HCT116 (cell line): ENCODE measurements around the gene GPR107. TPM values are rescaled to one million over a fixed set of nuclear protein-coding genes. Genes with fewer than 3 reads are reported as not detected.

Experiments used
- ATAC-seq: fragments of 200-7000 bp; cut with Tn5 transposase; 2 replicates; pipeline ENCODE4 v1.9.1; 2020; ENCODE audit warnings: mild to moderate bottlenecking, moderate library complexity
- BruUV-seq: library from RNA; stranded (reverse); fragments of 400-500 nt; replicated peaks from 2 replicates; lab custom pipeline; 2021; lab: Mats Ljungman, UMichigan
- CTCF ChIA-PET: fragments of 300-600 bp; sonication (Branson Sonifier 250); formaldehyde crosslinking; loops from one replicate; lab custom pipeline; 2021; ENCODE audit warnings: antibody characterized with exemption; lab: Charles Lee
- POLR2A ChIA-PET: fragments of 300-600, 350-600 bp; sonication (Branson Sonifier 250); formaldehyde crosslinking; loops from one replicate; lab custom pipeline; 2021; ENCODE audit warnings: antibody characterized with exemption; lab: Charles Lee
- RAD21 ChIA-PET, 2 experiments: fragments of 300-600 bp; sonication (Branson Sonifier 250); formaldehyde crosslinking; loops; one replicate each; lab custom pipeline; 2023; ENCODE audit warnings: low total read pairs in 2 of 2; ENCODE audit not compliant: uncharacterized antibody in 2 of 2, unreplicated experiment in 2 of 2, low non-redundant PET in 1 of 2; lab: Charles Lee
- DNase-seq: peaks from one replicate; pipeline ENCODE4 v3.0.0-alpha.2; 2010; ENCODE audit warnings: low read depth, low spot score
- H2AFZ ChIP-seq: fragments of 200-600 bp; shearing (Covaris generic), sonication (generic); 2 replicates; pipeline ENCODE4 v1.6.1; 2017; ENCODE audit warnings: low read depth, mixed run types, mixed read lengths, antibody characterized with exemption, low read length; ENCODE audit not compliant: poor library complexity, severe bottlenecking
- H3K27ac ChIP-seq: 2 replicates; pipeline ENCODE4 v1.5.1; 2012; ENCODE audit warnings: low read depth, low read length
- H3K27me3 ChIP-seq: fragments of 200-600 bp; sonication (generic); 2 replicates; pipeline ENCODE4 v1.6.1; 2016; ENCODE audit warnings: mixed run types, low read length, mixed read lengths; ENCODE audit not compliant: insufficient read depth
- H3K36me3 ChIP-seq, 2 experiments: fragments of 200-500 bp in 1 of 2; fragments of 200-600 bp in 1 of 2; sonication (Bioruptor generic) in 1 of 2; sonication (generic) in 1 of 2; 2 replicates each; pipeline versions ENCODE4 v1.5.1 to v1.6.1; 2014 to 2016; ENCODE audit warnings: low read length in 2 of 2, inconsistent platforms in 1 of 2, mixed read lengths in 1 of 2, mixed run types in 1 of 2; ENCODE audit not compliant: insufficient read depth in 2 of 2, control insufficient read depth in 1 of 2
- H3K4me1 ChIP-seq, 2 experiments: fragments of 200-600 bp in 1 of 2; sonication (generic) in 1 of 2; 2 replicates each; pipeline versions ENCODE4 v1.5.1 to v1.6.1; 2012 to 2017; ENCODE audit warnings: low read length in 2 of 2, inconsistent platforms in 1 of 2, mild to moderate bottlenecking in 1 of 2, mixed read lengths in 1 of 2, mixed run types in 1 of 2, moderate library complexity in 1 of 2; ENCODE audit not compliant: insufficient read depth in 2 of 2, control insufficient read depth in 1 of 2
- H3K4me2 ChIP-seq: fragments of 200-600 bp; sonication (generic); 2 replicates; pipeline ENCODE4 v1.6.1; 2017; ENCODE audit warnings: mixed run types, low read length, mixed read lengths
- H3K4me3 ChIP-seq, 2 experiments: fragments of 200-600 bp in 1 of 2; sonication (generic) in 1 of 2; replicated peaks in 1 of 2; 2 replicates each; pipeline ENCODE4 v1.5.1; 2011 to 2016; ENCODE audit warnings: low read length in 2 of 2, control low read depth in 1 of 2, low read depth in 1 of 2, mild to moderate bottlenecking in 1 of 2, mixed read lengths in 1 of 2, mixed run types in 1 of 2
- H3K79me2 ChIP-seq: fragments of 200-600 bp; sonication (generic); 2 replicates; pipeline ENCODE4 v1.6.1; 2017; ENCODE audit warnings: mild to moderate bottlenecking, mixed run types, low read length, moderate library complexity, mixed read lengths; ENCODE audit not compliant: insufficient read depth
- H3K9ac ChIP-seq: fragments of 200-600 bp; sonication (generic); 2 replicates; pipeline ENCODE4 v1.6.1; 2016; ENCODE audit warnings: low read length, mixed read lengths
- H3K9me2 ChIP-seq: fragments of 200-600 bp; sonication (generic), shearing (Covaris generic); 2 replicates; pipeline ENCODE4 v1.6.1; 2017; ENCODE audit warnings: mixed run types, mild to moderate bottlenecking, moderate library complexity; ENCODE audit not compliant: insufficient read depth
- H3K9me3 ChIP-seq, 2 experiments: fragments of 200-500 bp in 1 of 2; fragments of 200-600 bp in 1 of 2; sonication (Bioruptor generic) in 1 of 2; sonication (generic) in 1 of 2; 2 replicates each; pipeline ENCODE4 v1.6.1; 2014 to 2017; ENCODE audit warnings: low read length in 2 of 2, mixed read lengths in 2 of 2, inconsistent platforms in 1 of 2, low read depth in 1 of 2, mild to moderate bottlenecking in 1 of 2, mixed run types in 1 of 2, moderate library complexity in 1 of 2; ENCODE audit not compliant: control insufficient read depth in 1 of 2, insufficient read depth in 1 of 2
- H4K20me1 ChIP-seq: fragments of 200-600 bp; sonication (generic), shearing (Covaris generic); 2 replicates; pipeline ENCODE4 v1.6.1; 2017; ENCODE audit warnings: mixed run types, mild to moderate bottlenecking, moderate library complexity; ENCODE audit not compliant: insufficient read depth
- CBX3 ChIP-seq: IDR thresholded peaks from 2 replicates; pipeline ENCODE4 v1.6.1; 2012; ENCODE audit warnings: low read depth
- CEBPB ChIP-seq: IDR thresholded peaks from 2 replicates; pipeline ENCODE4 v1.6.1; 2012; ENCODE audit warnings: low read depth
- ELF1 ChIP-seq: IDR thresholded peaks from 2 replicates; pipeline ENCODE4 v1.6.1; 2012; ENCODE audit warnings: low read depth, borderline replicate concordance
- EZH2 ChIP-seq: fragments of 200-600 bp; sonication (generic); IDR thresholded peaks from 2 replicates; pipeline ENCODE4 v1.6.1; 2017; ENCODE audit warnings: antibody characterized with exemption, mixed run types
- EZH2phosphoT487 ChIP-seq: fragments of 200-600 bp; IDR thresholded peaks from 2 replicates; pipeline ENCODE4 v1.6.1; 2018; ENCODE audit warnings: antibody characterized with exemption, borderline replicate concordance
- FOSL1 ChIP-seq: IDR thresholded peaks from 2 replicates; pipeline ENCODE4 v1.6.1; 2012; ENCODE audit warnings: low read depth
- MAX ChIP-seq: IDR thresholded peaks from 2 replicates; pipeline ENCODE4 v1.6.1; 2012
- POLR2A ChIP-seq: IDR thresholded peaks from 2 replicates; pipeline ENCODE4 v1.7.0; 2011; ENCODE audit warnings: borderline replicate concordance; ENCODE audit not compliant: insufficient read depth, insufficient read length; ENCODE audit errors: extremely low read depth
- SP1 ChIP-seq: IDR thresholded peaks from 2 replicates; pipeline ENCODE4 v1.6.1; 2012; ENCODE audit warnings: low read depth
- SRF ChIP-seq: IDR thresholded peaks from 2 replicates; pipeline ENCODE4 v1.6.1; 2012; ENCODE audit warnings: low read depth
- TCF7L2 ChIP-seq: IDR thresholded peaks from 2 replicates; pipeline ENCODE4 v1.7.0; 2011; ENCODE audit warnings: borderline replicate concordance, inconsistent platforms; ENCODE audit not compliant: insufficient read depth, insufficient read length; ENCODE audit errors: extremely low read depth
- YY1 ChIP-seq: IDR thresholded peaks from 2 replicates; pipeline ENCODE4 v1.6.1; 2011; ENCODE audit warnings: low read length, low read depth, moderate library complexity, mild to moderate bottlenecking; ENCODE audit not compliant: insufficient replicate concordance; ENCODE audit errors: extremely low read depth
- ZFX ChIP-seq: fragments of 450-650 bp; IDR thresholded peaks from 2 replicates; pipeline ENCODE4 v1.6.1; 2017
- intact Hi-C: fragments of 100-400 bp; cut with micrococcal nuclease; formaldehyde crosslinking; loops from 2 replicates; pipeline ENCODE4 v1.10.0; 2022
- total RNA-seq: library from RNA; stranded (reverse); gene quantifications from one replicate; pipeline ENCODE4 v1.2.1, GENCODE V29; 2021; ENCODE audit not compliant: unreplicated experiment
- TF ChIP-seq, protein P1 (sequence below): IDR thresholded peaks from 2 replicates; pipeline ENCODE4 v1.6.1; 2012
- TF ChIP-seq, protein P2 (sequence below), 3 experiments: fragments of 200-600 bp in 1 of 3; sonication (generic) in 1 of 3; IDR thresholded peaks in 2 of 3; conservative IDR thresholded peaks in 1 of 3; 2 replicates each; pipeline ENCODE4 v1.5.1; 2012 to 2017; ENCODE audit warnings: low read depth in 2 of 3, low read length in 2 of 3, antibody characterized with exemption in 1 of 3, borderline replicate concordance in 1 of 3, control low read depth in 1 of 3, mild to moderate bottlenecking in 1 of 3, mixed read lengths in 1 of 3, mixed run types in 1 of 3, moderate library complexity in 1 of 3; ENCODE audit not compliant: insufficient read depth in 1 of 3

Gene GPR107
- total RNA-seq, 1 experiment from 2014 or later, result 32.5 TPM

DNA sequence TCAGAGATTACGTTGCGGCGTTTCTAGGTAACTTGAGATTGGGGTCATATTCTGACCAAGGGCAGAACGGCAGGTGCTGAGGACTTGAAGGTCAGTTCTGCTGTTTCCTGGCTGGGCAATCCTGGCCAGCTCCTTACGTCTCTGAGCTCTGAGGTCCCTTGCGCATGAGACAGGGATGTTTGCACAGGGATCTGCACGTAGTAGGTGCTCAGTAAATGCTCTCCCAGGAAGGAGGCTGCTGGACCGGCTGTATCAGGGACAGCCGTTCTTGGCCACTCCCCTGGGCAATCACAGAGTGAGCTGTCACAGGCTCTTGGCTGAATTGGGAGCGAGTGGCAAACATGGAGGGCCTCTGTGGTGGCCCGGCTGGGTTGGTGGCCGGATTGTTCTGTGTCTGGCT, 126.8 kb downstream of the GPR107 start:
- peaks cover 97% of the 10 kb centered on the region for H3K79me2 ChIP-seq
- TF ChIP-seq TCF7L2 (no peak), SRF (no peak), MAX (no peak), YY1 (no peak), EZH2phosphoT487 (no peak), CEBPB (no peak), SP1 (no peak), CBX3 (no peak), FOSL1 (no peak), ELF1 (no peak), POLR2A (no peak), EZH2 (no peak), ZFX (no peak)
- TF ChIP-seq, protein P1, sequence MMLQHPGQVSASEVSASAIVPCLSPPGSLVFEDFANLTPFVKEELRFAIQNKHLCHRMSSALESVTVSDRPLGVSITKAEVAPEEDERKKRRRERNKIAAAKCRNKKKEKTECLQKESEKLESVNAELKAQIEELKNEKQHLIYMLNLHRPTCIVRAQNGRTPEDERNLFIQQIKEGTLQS, result no peak
- TF ChIP-seq, protein P2, sequence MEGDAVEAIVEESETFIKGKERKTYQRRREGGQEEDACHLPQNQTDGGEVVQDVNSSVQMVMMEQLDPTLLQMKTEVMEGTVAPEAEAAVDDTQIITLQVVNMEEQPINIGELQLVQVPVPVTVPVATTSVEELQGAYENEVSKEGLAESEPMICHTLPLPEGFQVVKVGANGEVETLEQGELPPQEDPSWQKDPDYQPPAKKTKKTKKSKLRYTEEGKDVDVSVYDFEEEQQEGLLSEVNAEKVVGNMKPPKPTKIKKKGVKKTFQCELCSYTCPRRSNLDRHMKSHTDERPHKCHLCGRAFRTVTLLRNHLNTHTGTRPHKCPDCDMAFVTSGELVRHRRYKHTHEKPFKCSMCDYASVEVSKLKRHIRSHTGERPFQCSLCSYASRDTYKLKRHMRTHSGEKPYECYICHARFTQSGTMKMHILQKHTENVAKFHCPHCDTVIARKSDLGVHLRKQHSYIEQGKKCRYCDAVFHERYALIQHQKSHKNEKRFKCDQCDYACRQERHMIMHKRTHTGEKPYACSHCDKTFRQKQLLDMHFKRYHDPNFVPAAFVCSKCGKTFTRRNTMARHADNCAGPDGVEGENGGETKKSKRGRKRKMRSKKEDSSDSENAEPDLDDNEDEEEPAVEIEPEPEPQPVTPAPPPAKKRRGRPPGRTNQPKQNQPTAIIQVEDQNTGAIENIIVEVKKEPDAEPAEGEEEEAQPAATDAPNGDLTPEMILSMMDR (IDR thresholded peaks at IDR 0.05 in 2 of 3, conservative IDR thresholded peaks at IDR 0.05 in 1 of 3; ENCODE audit: borderline replicate concordance in 1 of 3, insufficient read depth in 1 of 3, low read depth in 2 of 3, low read length in 2 of 3), result no peak
- TF ChIP-seq, all 23 proteins: peak for 0
- Histone ChIP-seq H3K27ac (no peak overlapping the region), H3K4me3 (no peak overlapping the region), H3K4me2 (no peak overlapping the region), H4K20me1 (no peaks in the 10 kb centered on the region), H3K27me3 (no peaks in the 10 kb centered on the region), H3K36me3 (peaks cover 0 to 1% of the 10 kb centered on the region in 2 experiments; a peak in 1 of 4 replicates), H3K4me1 (peaks cover 9 to 31% of the 10 kb centered on the region in 2 experiments; a peak in 3 of 4 replicates), H3K9ac (no peak overlapping the region), H3K9me2 (no peaks in the 10 kb centered on the region), H2AFZ (no peak overlapping the region), H3K9me3 (no peaks in the 10 kb centered on the region)
- no peak for ATAC-seq
- ChIA-PET RAD21 (no interaction called here), POLR2A (no interaction called here), CTCF (no interaction called here)
- BruUV-seq, result no TSS peak
- intact Hi-C loops, result no loop called here
- no peak for DNase-seq
